ENCODE measurements around the gene FRMD3.

FRMD3 gene

DNA sequence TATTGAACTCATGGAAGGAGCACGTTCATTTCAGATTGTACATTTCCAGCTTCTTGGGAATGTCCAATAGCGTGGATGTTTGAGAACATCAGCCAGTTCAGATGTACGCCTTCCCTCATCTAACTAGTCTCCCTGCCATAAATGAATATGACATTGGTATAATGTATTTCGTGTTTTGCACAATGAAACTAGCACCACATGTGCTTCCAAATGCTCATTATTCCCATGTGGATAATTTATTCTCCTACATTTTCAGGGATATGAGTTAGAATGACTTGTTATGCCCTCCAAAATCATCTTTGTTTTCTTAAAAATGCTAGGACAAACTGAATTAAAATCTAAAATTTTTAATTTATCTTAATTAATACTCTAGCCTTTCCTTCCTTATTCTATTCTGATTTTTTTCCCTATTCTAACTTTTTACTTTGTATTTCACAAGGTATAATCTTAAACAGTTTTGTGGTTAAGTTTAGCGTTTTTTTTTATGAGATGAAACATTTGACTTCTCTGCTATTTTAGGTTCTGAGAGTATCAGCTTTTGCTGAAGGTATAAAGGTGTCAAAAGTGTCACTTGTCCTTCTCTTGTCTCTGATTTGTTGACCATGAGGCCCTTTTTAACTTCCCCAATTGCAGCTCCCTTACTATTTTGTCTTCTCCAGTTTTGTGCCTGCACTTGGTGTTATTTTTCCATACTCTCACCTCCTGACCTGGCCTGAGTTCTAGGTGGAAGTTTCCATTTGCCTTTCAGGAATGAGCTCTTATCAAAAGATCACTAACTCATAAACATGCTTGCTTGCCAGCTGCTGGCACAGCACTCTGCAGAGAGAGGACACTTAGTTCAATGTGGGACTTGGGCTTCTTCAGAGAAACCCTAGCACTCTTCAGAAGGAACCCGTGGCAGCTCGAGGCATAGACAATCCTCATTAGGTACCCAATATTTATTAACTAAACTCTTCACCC lies 106.8 kb downstream of the FRMD3 start:
- no peak for DNase-seq

DNA sequence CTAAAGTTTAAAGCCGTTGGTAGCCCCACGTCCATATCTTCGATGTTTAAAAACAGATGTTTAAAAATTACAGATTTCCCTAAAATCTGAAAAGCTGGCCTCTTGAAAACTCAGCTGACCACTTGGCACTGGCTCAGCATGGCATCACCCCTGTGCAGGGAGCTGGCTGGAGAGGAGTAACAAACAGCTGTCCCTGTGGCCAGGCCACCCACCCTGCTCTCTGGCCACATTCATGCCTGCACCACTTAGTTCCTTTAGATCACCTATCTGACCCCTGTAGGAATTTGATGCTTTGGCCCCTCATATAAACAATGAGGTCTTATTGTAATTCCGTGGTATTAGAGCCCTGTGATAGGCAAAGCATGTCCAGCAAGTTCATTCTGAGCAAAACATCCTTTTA lies 107.5 kb downstream of the FRMD3 start:
- no peak for DNase-seq

DNA sequence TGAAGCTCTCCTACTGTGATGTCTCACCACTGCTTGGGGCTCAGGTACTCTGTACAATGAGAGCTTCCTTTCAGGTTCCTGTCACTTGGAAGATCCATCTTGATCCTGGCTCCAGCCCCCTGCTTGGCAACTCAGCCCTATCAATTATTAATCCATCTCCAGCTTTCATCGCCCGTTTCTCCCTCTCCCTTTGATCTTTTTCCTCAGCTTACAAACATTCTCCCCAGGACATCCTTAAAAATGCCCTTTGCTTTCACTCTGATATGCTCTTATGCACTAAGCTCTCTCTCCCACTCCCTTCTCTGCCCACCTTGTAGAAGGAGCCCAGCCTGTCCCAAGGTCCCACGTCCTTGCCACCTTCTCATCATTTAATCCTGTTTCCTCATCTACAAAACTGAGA lies 109.0 kb downstream of the FRMD3 start:
- DNase-seq = no peak

DNA sequence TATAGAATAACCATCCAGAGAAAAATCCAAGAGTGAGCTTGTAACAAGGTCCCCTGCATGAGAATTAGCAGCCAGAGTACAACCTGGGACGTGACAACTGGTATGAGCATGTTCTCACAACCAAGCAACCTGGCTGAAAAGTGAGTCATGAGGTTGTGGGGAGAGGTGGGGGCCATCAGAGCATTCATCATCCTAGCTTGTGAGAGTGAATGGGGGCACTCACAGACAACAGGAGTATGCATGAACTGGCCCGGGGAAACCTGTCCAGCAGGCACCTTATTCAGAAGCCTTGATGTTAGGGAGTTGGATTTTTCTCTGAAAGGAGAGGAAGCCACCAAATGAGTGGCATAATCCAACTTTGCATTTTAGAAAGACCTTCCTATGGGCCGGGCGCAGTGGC lies 113.0 kb downstream of the FRMD3 start:
- no peak for DNase-seq

DNA sequence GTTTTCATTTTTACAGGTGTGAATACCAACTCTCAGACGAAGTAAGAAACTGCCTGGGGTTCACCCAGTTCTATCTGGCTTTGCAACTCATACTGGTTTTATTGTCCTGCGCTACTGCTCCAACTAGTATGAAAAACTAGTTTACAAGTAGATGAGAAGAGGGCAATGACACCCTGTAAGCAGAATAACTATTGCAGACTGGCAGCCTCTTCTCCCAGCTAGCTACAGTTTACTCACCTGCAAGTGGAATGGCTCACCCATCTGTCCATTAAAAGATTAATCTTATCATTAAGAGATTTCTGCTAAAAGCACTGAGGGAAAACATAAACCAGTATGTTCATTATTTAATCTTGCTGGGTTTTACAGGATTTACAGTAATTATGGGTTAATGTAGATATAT lies 113.4 kb downstream of the FRMD3 start:
- no peak for DNase-seq

DNA sequence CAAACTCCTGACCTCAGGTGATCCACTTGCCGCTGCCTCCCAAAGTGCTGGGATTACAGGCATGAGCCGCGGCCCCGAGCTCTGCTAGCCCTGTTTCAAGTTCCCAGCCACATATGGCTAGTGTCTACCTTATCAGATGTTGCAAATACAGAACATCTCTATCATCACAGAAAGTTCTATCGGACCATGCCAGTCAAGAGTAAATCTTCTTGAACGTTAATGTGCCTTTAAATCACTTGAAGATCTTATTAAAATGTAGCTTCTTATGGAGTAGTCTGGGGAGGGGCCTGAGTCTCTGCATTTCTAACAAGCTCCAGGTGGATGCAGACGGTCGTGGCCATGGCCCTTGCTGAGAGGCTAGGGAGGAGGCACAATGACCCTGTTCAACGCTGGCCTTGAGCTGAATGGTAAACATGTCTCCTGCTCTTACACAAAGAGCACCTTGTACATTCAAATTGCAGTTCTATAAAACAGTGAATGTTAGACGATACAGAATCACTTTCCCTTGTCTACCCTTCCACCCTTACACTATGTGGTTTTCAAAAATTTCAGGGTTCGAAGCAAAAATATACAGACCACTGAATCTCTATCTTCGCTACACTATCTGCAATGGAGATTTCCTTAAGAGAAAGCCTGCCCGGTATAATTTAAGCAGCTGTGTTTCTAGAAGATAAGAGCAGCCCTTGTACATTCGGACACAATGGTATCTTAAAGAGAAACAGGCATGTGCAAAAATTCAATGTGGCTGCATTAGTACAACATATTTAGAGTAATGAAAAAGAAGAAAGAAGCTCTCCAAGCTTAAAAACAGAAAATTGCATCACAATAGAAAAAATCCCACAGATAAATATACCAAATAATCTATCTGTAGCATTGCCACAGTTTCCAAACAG lies 114.1 kb downstream of the FRMD3 start:
- DNase-seq = no peak

DNA sequence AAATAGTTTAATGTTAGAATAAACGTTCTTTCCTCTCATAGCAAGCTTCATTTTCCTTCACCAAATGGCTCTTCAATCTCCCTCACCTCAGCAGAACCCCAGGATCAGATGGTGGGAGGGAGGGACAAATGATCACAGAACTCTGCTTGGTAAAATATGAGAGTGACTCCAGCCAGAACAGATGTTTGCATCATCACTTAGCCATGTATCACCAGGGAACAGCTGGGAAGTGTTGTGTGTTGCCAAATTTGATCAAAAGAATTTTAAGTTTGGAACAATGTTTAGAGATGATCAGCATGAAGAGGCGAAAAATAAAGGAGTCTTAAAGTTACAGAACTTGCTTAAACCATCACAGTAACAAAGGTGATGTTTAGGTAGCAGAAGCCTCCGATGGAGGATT lies 115.7 kb downstream of the FRMD3 start:
- DNase-seq = no peak

DNA sequence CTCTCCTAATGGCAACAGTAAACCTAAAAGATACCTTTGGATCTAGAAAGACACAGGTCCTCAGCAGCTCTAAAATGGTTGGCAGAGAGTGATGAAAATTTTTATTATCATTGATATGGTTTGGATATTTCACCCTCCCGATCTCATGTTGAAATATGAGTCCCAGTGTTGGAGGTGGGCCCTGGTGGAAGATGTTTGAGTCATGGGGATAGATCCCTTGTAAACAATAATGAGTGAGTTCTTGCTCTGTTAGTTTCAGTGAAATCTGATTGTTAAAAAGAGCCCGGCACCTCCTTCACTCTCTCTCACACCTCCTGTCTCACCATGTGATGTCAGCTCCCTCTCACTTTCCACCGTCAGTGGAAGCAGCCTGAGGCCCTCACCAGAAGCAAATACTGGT lies 117.7 kb downstream of the FRMD3 start:
- DNase-seq = no peak

DNA sequence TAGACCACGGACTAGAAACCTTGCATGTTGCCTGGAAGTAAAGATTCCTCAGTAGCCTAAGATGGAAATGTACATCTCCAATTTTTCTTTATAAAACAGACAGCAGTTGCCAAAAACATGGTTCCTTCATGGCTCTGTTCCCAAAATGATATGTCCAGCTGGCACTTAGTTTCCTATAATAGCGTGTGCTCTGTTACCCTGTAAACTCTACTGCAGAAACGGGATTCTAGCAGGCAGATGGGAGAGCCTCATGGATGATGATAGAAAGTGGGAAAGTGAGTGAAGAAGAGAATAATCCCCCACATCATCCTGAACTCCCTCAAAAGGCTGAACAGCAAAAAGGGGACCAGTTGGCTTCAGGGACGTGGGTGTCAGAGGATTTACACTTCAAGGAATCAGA lies 118.2 kb downstream of the FRMD3 start:
- no peak for DNase-seq

DNA sequence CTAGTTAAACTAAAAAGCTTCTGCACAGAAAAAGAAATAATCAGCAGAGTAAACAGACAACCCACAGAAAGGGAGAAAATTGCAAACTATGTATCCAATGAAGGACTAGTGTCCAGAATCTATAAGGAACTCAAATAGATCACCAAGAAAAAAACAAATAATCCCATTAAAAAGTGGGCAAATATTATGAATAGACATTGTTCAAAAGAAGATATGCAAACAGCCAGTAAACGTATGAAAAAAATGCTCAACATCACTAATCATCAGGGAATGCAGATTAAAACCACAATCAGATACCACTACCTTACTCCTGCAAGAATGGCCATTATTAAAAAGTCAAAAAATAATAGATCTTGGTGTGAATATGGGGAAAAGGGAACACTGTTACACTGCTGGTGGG lies 119.9 kb downstream of the FRMD3 start:
- DNase-seq = no peak

DNA sequence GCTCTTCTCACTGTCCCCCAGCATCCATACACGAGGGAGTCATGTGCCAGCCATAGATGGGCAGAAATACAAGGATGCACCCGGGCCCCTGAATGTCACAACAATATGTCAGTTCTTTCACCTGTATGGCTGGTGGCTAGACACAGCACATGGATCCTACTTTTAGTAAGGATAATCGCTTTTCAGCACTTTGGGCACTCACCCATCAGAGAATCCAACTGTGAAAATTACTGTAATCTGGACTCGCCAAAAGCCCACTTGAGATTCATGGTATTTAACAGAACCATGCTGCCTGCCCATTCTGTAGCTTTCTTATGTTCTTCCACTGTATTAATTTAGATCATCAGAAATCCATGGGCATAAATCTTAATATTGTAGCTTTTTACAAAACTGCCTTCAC lies 124.8 kb downstream of the FRMD3 start:
- DNase-seq = no peak

DNA sequence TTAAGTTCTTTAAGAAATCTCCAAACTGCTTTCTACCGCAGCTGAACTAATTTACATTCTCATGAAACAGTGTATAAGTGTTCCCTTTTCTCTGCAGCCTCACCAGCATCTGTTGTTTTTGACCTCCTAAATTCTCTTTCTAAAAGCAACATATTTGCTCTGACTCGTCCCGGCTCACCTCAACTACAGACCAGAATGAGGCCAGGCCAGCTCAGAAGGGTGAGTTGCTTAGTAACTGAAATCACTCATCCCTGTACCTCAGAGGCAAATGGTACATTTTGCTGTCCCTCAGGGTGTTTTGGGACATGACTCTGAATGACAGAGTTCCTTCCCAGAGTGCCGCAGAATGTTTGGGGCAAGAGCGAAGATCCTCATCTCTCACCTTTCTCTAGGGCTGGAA lies 127.5 kb downstream of the FRMD3 start:
- no peak for DNase-seq

DNA sequence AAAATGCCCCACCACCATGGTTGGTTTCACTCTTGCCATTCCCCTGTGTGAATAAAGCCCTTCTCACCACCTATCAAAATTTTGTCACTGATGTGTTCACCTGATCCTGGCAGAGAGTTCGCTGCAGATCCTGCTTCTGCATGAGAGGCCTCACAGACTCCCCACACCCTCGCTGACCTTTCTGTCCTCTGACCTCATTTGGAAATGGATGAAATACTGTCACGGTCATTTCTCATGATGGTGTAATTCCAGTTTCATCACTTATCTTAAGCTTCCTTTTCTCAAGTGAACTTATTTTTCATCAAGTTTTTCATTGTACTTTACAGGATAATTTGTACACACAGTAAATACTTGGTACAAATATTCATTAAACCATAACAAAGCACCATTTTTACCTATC lies 131.3 kb downstream of the FRMD3 start:
- DNase-seq = no peak

DNA sequence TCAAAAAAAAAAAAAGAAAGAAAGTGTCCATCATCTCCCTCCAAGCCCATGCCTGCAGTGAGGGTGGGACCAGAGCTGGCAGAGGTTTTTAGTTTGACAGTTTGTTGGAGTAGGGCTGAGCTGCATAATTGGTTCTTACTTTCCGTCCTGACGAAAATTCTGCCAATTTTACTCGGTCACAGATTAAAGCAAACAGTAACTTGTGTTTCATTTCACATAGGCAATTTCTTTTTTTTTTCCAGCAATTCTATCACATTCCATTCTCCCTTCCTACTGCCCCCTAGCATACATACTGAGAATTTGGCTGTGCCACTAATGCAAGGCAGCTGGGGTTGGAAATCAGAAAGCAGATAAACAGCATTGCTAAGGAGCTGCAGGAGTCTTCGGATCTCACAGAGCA lies 132.4 kb downstream of the FRMD3 start:
- no peak for DNase-seq

DNA sequence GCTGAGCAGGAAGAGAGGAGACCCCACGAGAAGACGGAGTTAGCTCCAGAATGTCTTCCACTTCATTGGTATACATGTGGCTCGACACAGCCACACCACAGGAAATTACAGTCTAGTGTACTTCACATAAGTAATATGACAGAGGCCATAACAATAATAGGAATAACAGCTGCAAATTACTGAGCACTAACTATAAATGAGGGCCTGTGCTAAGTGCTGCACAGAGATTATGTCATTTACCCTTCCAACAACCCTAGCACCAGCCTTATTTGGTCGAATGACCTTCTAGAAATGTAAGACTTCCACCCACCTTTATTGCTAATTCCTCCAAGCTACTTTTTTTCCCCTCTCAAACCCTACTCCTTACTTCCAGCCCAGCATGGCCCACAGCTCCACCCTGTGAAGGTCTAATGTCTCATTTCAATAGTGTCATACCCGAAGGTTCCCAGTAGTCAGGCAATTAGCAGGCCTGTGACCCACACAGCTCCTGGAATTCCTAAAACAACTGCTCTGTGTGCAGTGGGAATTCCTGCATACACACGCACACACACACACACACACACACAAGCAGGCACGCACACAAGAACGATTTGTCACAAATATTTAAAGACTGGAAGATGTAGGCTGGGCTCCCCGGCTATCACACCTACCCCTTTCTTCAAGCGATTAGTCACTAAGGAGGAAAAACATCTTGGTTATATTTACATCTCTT lies 134.5 kb downstream of the FRMD3 start:
- no peak for DNase-seq

DNA sequence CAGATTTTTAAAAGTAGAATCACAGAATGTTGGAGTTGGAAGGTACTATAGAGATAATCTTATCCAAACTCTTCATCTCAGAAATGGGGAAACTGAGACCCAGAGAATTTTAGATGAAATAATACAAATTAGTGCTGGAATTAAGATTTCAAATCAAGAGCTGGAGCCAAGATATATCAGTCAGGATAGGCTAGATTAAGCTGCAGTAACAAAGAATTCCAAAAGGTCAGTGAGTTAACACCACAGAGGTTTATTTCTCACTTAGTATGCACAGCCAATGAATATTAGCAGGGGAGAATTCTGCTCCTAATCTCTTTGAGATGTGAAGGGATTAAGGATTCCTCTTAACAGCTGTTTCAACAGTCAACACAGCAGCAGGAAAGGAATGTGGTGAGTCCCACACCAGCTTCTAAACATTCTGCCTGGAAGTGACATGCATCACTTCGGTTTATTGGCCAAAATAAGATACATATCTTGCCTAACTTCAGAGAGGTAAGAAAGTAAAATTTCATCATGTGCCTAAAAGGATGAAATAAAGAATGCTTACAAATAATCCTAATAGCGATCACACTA lies 136.8 kb downstream of the FRMD3 start:
- DNase-seq = no peak

DNA sequence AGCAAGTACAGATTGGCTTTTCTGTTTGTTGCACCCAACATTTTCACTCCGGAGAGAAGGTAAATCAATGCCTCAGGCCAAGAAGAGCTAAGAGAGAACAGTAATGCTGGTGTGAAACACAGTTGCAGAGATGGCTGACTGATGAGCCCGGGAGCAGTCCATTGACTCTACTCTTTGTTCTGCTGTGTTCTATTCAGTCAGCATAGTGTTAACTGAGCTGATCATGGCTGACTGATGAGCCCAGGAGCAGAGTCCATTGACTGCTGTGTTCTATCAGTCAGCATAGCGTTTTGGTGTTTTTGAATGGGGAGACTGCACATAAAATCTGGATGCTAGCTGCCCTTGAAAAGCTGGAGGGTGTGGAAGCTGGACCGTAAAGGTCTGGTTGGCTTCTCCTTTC lies 141.4 kb downstream of the FRMD3 start:
- no peak for DNase-seq

DNA sequence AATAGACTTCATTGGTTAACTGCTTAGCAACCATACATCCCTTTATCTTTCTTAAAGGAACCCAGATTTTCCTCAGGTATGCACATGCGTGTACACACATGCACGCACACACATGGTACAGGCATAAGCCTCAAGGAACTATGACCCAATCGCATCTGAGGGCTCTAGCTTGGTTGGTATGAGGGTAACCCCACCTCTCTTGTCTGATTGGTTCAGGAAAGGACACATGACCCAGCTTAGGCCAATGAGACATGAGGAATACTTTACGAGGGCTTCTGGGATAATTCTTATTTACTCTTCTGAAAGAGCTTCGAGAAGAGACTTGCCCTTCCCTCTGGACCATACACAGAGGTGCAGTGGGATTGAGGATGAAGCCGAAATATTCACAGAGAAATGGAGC lies 141.9 kb downstream of the FRMD3 start:
- no peak for DNase-seq

DNA sequence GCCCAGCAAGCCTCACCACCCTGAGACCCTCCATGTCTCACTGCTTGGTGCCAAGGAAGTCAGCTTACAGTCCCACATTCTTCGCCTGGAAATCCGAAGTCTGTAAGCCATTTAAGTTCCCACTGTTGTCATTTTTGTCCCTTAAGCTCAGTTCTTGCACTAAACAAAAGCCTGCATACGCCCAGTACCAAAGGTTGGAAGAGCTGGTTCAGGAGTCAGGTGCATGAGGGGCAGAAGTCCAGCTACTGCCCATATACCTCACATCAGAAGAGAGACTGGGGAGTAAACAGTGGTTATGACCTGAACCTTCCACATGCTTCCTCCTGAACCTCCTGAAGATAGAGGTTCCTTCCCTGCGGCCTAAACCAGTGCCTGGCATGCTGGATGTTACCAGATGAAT lies 146.0 kb downstream of the FRMD3 start:
- DNase-seq = no peak

DNA sequence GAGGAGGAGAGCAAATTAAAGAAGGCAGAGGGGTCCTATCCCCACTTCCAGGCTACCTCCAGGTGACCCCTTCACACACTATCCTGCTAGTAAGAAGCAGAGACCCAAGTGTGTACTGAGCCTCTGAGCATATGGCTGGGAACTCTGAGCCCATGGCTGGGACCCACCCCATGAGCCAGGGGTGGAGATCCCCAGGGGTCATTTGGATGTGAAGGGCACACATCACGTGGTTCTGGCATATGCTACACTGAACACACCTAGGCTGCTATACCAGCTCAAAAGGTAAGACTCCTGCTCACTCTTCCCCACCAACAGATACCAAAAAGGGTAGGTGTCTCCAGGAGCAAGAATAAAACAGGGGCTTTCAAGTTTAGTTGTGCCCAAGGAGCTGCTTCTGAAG lies 149.9 kb downstream of the FRMD3 start:
- DNase-seq = no peak

DNA sequence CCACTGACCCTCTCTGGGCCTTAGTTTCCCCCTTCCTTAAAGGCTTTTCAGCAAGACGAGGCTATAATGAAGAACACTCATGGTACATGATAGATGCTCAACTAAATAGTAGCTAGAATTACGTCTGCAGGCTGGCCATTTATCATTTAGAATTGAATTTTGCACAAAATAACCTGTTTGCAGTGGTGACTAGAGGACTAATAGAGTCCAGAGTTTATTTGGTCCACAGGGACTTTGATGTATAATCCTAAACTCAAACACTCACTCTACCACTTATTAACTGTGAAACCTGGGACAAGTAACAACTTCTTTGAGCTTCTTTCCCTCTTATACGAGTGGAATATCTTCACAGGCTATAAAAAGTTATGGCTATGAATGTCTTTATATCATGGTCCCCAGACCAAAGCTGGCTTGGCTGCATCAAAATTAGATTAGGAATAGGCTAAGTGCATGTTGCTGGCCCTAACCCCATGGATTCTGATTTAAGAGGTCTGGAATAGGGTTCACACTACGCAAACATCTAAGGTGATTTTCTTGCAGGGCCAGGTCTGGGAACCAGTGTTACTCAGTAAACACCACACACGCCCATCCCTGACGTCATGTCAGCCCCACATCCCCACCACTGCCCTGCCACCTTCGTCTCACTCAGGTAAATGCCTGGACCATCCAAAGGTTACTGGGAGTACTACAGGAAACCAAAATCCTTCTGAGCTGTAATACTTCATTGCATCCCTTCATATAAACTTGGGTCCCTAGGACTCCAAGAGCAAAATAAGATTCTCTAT lies 150.6 kb downstream of the FRMD3 start:
- no peak for DNase-seq

DNA sequence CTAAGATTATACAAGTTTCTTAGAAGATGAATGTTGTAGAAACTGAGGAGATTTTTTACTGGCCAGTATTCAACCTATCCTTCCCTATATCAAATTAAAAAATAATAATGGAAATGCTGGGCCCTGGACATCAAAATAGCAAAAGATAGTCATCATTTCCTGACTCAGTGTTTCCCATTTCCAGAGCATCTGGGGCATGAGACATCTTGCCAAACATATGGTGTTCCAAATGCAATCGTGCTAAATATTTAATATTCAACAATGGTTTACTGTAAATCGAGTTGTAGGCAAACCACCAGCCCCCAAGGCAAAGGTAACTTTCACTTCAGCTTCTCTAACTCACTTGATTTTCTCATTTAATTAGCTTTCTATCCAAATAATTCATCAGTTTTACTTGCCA lies 152.9 kb downstream of the FRMD3 start:
- DNase-seq = no peak
